Femur (tissue), 1 donor: ENCODE data around the gene ALDH2.
A peak's percentile ranks its signal among the peaks of the same experiment; 100 is the strongest.
"Not testable (repeated sequence)": the region's sequence is repeated elsewhere in the genome, so short reads cannot be mapped to it uniquely, and the experiment has no call there.

Experiments used
- DNase-seq: peaks from one replicate; pipeline ENCODE4 v3.0.0-alpha.2; 2017

Gene ALDH2

GRCh38 chr12:111759991-111760390 is 6.7 kb upstream of the ALDH2 start:
- no peak for DNase-seq

- no peak for DNase-seq
Observed at GRCh38 chr12:111761099-111761498, 5.6 kb upstream of the ALDH2 start.

DNA sequence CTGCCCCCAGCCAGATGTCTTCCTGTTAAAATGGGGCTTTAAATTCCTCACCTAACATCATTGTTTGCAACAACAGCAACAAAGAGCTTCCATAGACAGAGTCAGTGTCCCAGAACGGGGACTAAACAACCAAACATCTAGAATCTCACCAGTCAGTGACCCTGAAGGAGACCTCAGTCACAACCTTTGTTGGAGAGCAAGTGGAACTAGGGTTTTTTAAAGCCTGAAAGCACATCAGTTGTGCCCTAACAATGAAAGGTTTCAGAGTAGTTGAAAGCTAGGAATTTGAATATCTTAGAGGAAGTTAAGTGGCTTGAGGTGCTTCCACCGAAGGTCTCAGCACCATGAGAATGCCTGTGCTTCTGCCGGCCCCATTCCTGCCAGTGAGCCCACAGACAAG is 5.0 kb upstream of the ALDH2 start:
- no peak for DNase-seq

DNA sequence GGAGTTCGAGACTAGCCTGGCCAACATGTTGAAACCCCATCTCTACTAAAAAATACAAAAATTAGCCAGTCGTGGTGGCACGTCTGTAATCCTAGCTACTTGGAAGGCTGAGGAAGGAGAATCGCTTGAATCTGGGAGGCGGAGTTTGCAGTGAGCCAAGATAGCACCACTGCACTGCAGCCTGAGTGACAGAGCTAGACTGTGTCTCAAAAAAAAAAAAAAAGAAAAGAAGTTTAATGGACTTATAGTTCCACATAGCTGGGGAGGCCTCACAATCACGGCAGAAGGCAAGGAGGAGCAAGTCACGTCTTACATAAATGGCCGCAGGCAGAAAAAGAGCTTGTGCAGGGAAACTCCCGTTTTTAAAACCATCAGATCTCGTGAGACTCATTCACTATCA is 3.2 kb upstream of the ALDH2 start:
- DNase-seq, result not testable (repeated sequence)

GRCh38 chr12:111764120-111764821 is 2.5 kb upstream of the ALDH2 start:
- DNase-seq, result no peak

- DNase-seq, result no peak
Observed at GRCh38 chr12:111767362-111768158, 827 bp downstream of the ALDH2 start.

GRCh38 chr12:111768159-111768895 is 1.6 kb downstream of the ALDH2 start:
- DNase-seq, result no peak

GRCh38 chr12:111769599-111769998 is 2.9 kb downstream of the ALDH2 start:
- DNase-seq, result no peak

- DNase-seq, result peak; percentile 81
Observed at GRCh38 chr12:111773801-111774551, 7.2 kb downstream of the ALDH2 start.

- peak; percentile 93 for DNase-seq
Observed at GRCh38 chr12:111775205-111776193, 8.8 kb downstream of the ALDH2 start.

- no peak for DNase-seq
Observed at GRCh38 chr12:111776836-111777344, 10.2 kb downstream of the ALDH2 start.

GRCh38 chr12:111777345-111778045 is 10.8 kb downstream of the ALDH2 start:
- no peak for DNase-seq

- no peak for DNase-seq
Observed at GRCh38 chr12:111780166-111780565, 13.4 kb downstream of the ALDH2 start.

DNA sequence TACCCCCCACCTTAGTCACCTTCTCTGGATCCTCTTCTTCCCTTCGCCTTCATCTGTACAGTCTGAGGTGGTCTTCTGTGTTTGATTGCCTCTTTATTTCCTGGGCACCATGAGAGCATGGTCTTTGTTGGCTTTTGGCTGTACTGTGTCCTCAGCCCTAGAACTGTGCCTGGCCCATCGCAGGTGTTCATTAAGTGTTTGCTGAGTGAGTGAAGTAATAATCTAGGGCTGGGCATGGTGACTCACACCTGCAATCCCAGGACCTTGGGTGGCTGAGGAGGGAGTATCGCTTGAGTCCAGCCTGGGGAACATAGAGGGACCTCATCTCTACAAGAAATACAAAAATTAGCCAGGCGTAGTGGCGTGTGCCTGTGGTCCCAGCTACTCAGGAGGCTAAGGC is 13.9 kb downstream of the ALDH2 start:
- DNase-seq, result no peak

DNA sequence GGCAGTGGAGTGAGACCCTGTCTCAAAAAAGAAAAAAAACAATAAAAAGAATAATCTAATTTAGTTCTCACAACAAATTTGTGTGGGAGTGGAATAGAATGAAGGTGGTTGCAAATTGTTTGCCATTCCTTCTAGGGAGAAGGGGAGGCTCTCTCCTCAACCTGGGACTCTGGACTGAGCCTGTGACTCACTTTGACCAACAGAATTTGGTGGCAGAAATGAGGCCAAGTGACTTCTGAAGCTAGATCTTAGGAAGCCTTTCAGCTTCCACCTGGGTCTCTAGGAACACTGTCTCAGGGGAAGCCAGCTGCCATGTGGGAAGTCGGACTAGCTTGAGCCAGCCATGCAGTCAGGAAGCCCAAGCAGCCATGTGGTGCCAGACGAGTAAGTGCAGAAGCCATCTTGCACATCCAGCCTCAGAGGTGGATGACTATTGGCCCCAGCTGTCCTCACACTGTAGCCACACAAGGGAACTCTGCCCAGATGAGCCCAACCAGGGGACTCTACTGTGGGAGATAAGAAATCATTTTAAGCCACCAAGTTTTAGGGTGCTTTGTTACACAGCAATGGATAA is 14.4 kb downstream of the ALDH2 start:
- DNase-seq, result no peak

DNA sequence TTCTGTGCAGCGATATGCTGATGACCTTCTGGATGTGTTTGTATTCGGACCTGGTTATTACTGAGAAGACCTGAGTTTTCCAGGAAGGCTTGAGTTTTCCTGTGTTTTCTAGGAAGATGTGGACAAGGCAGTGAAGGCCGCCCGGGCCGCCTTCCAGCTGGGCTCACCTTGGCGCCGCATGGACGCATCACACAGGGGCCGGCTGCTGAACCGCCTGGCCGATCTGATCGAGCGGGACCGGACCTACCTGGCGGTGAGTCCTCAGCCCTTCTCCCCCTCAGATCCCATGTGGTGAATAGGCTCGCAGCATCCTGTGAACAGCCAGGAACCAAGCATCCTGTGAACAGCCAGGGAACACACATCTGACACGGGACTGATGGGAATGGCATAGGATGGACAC is 16.3 kb downstream of the ALDH2 start:
- DNase-seq, result no peak

GRCh38 chr12:111784953-111785352 is 18.2 kb downstream of the ALDH2 start:
- DNase-seq, result no peak

DNA sequence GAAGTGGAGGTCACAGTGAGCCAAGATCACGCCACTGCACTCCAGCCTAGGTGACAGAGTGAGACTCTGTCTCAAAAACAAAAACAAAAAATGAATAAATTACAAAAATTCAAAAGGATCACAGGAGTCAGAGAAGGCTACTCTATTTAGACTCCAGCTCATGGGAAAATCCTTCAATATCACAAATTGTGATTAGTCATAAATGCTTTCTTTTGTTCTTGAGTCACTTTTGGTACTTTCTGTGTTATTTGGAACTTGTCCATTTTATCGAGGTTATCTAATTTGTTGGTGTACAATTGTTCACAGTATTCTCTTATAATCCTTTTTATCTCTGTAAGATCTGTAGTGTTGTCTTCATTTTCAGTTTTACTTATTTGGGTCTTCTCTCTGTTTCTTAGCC is 18.9 kb downstream of the ALDH2 start:
- DNase-seq, result no peak

GRCh38 chr12:111788178-111788654 is 21.5 kb downstream of the ALDH2 start:
- DNase-seq, result no peak

- no peak for DNase-seq
Observed at GRCh38 chr12:111789779-111790178, 23.0 kb downstream of the ALDH2 start.
